Subcutaneous abdominal adipose tissue (tissue), 5 donors: ENCODE data around the gene DOCK9.
"Not testable (repeated sequence)": the region's sequence is repeated elsewhere in the genome, so short reads cannot be mapped to it uniquely, and the experiment has no call there.

Source experiments
- H3K27ac ChIP-seq: one replicate; pipeline ENCODE4 v1.7.0; 2013; ENCODE audit warnings: low read depth, mild to moderate bottlenecking, inconsistent platforms, low read length, moderate library complexity
- H3K27me3 ChIP-seq, 5 donors: one replicate each; pipeline ENCODE4 v1.7.0; 2013; ENCODE audit warnings: low read length in 5 of 5, inconsistent platforms in 1 of 5; ENCODE audit not compliant: control insufficient read depth in 5 of 5, insufficient read depth in 4 of 5
- H3K36me3 ChIP-seq, 5 donors: one replicate each; pipeline ENCODE4 v1.7.0; 2013; ENCODE audit warnings: low read length in 5 of 5; ENCODE audit not compliant: control insufficient read depth in 5 of 5, insufficient read depth in 5 of 5
- H3K4me1 ChIP-seq, 5 donors: one replicate each; pipeline ENCODE4 v1.7.0; 2013; ENCODE audit warnings: low read length in 5 of 5, mild to moderate bottlenecking in 3 of 5, moderate library complexity in 1 of 5; ENCODE audit not compliant: control insufficient read depth in 5 of 5, insufficient read depth in 5 of 5
- H3K4me3 ChIP-seq, 5 donors: one replicate each; pipeline ENCODE4 v1.7.0; 2013; ENCODE audit warnings: low read length in 5 of 5, low read depth in 1 of 5
- H3K9ac ChIP-seq, 5 donors: one replicate each; pipeline ENCODE4 v1.7.0; 2013; ENCODE audit warnings: low read length in 5 of 5, mild to moderate bottlenecking in 4 of 5, moderate library complexity in 3 of 5
- H3K9me3 ChIP-seq, 5 donors: one replicate each; pipeline ENCODE4 v1.7.0; 2013; ENCODE audit warnings: low read length in 5 of 5; ENCODE audit not compliant: control insufficient read depth in 5 of 5
- donor health status: healthy.
- donor health status: healthy.
- donor health status: healthy.
- donor health status: healthy.
- donor health status: healthy.

The DOCK9 gene

GRCh38 chr13:98755116-98755515 is 222.7 kb downstream of the DOCK9 start:
- Histone ChIP-seq H3K27me3 (peaks cover 9 to 29% (median 18%) of the 10 kb centered on the region in 5 donors), H3K9me3 (peaks cover 0 to 4% (median 0%) of the 10 kb centered on the region in 5 donors), H3K27ac (no peak overlapping the region)

GRCh38 chr13:98754468-98754867 is 223.4 kb downstream of the DOCK9 start:
- Histone ChIP-seq H3K27me3 (peaks cover 9 to 29% (median 18%) of the 10 kb centered on the region in 5 donors), H3K4me1 (peaks cover 0 to 17% (median 14%) of the 10 kb centered on the region in 5 donors)
- H3K4me3 ChIP-seq, H3K36me3 ChIP-seq, H3K9me3 ChIP-seq, H3K27ac ChIP-seq, H3K9ac ChIP-seq: not testable (repeated sequence)

More at GRCh38 chr13:98755116-98755515, 222.7 kb downstream of the DOCK9 start:
- no peak overlapping the region for H3K4me3 ChIP-seq
- peaks cover 0 to 17% (median 14%) of the 10 kb centered on the region in 5 donors for H3K4me1 ChIP-seq
- H3K36me3 ChIP-seq: no peaks in the 10 kb centered on the region
- no peak overlapping the region for H3K9ac ChIP-seq

GRCh38 chr13:98752467-98753290 is 225.2 kb downstream of the DOCK9 start, which contains the start of gene SLC15A1:
SLC15A1 (minus strand) TSS chr13:98752672; CDS start chr13:98752598, 74 bp downstream.
- H3K36me3 ChIP-seq: no peaks in the 10 kb centered on the region
- no peak within 1 kb of the TSS for H3K27ac ChIP-seq
- H3K9ac ChIP-seq: peak within 1 kb of the TSS in 2 of 5 donors; percentile 23 to 60
- peaks cover 9 to 29% (median 18%) of the 10 kb centered on the region in 5 donors for H3K27me3 ChIP-seq
- H3K4me3 ChIP-seq: peak within 1 kb of the TSS; percentile 56 to 65 (median 60)
- peaks cover 0 to 4% (median 0%) of the 10 kb centered on the region in 5 donors for H3K9me3 ChIP-seq
- H3K4me1 ChIP-seq: peaks cover 0 to 17% (median 14%) of the 10 kb centered on the region in 5 donors

- Histone ChIP-seq H3K4me1 (peaks cover 0 to 17% (median 14%) of the 10 kb centered on the region in 5 donors), H3K36me3 (no peaks in the 10 kb centered on the region), H3K9me3 (peaks cover 0 to 4% (median 0%) of the 10 kb centered on the region in 5 donors), H3K27me3 (peaks cover 9 to 29% (median 18%) of the 10 kb centered on the region in 5 donors), H3K27ac (no peak overlapping the region), H3K4me3 (peak overlapping the region; percentile 56 to 65 (median 60)), H3K9ac (peak overlapping the region in 2 of 5 donors; percentile 23 to 60)
Measured at GRCh38 chr13:98751861-98752466, 225.9 kb downstream of the DOCK9 start.

GRCh38 chr13:98751367-98751782 is 226.5 kb downstream of the DOCK9 start:
- no peak overlapping the region for H3K27ac ChIP-seq
- peak overlapping the region in 4 of 5 donors; percentile 58 to 65 (median 61) for H3K4me3 ChIP-seq
- H3K27me3 ChIP-seq: peaks cover 9 to 29% (median 18%) of the 10 kb centered on the region in 5 donors

GRCh38 chr13:98749501-98749900 is 228.4 kb downstream of the DOCK9 start:
- H3K9me3 ChIP-seq: peaks cover 0 to 4% (median 0%) of the 10 kb centered on the region in 5 donors
- no peak overlapping the region for H3K27ac ChIP-seq
- peaks cover 9 to 26% (median 18%) of the 10 kb centered on the region in 5 donors for H3K27me3 ChIP-seq
- H3K4me3 ChIP-seq: no peak overlapping the region
- H3K36me3 ChIP-seq: no peaks in the 10 kb centered on the region
- H3K4me1 ChIP-seq: peaks cover 0 to 17% (median 14%) of the 10 kb centered on the region in 5 donors
- H3K9ac ChIP-seq: no peak overlapping the region

More at GRCh38 chr13:98751367-98751782, 226.5 kb downstream of the DOCK9 start:
- Histone ChIP-seq H3K9ac (no peak overlapping the region), H3K4me1 (peaks cover 0 to 17% (median 14%) of the 10 kb centered on the region in 5 donors), H3K36me3 (no peaks in the 10 kb centered on the region), H3K9me3 (peaks cover 0 to 4% (median 0%) of the 10 kb centered on the region in 5 donors)

GRCh38 chr13:98746968-98747367 is 230.9 kb downstream of the DOCK9 start:
- Histone ChIP-seq H3K36me3 (no peaks in the 10 kb centered on the region), H3K4me3 (no peak overlapping the region), H3K27me3 (peaks cover 8 to 14% (median 9%) of the 10 kb centered on the region in 5 donors), H3K27ac (no peak overlapping the region), H3K9ac (no peak overlapping the region), H3K4me1 (peaks cover 0 to 8% (median 7%) of the 10 kb centered on the region in 5 donors), H3K9me3 (no peaks in the 10 kb centered on the region)
